Right atrium auricular region (tissue), 2 donors: ENCODE results near the gene MRGPRD. TPM values are rescaled to one million over a fixed set of nuclear protein-coding genes. Genes with fewer than 3 reads are reported as not detected.
A peak's percentile ranks its signal among the peaks of the same experiment; 100 is the strongest.

Source experiments
- DNase-seq: peaks from one replicate; pipeline ENCODE4 v3.0.0-alpha.2; 2019; ENCODE audit warnings: low spot score
- H3K27ac ChIP-seq, 2 donors: fragments of 200-600 bp; sonication (generic); 1 replicate in 1 of 2; 2 replicates in 1 of 2; pipeline ENCODE4 v1.5.1; 2016 to 2019
- H3K27me3 ChIP-seq, 2 donors: fragments of 200-600 bp; sonication (generic); one replicate each; pipeline versions ENCODE4 v1.5.1 to v1.6.0; 2017 to 2019
- H3K36me3 ChIP-seq: fragments of 200-600 bp; sonication (generic); one replicate; pipeline ENCODE4 v1.5.1; 2016
- H3K4me1 ChIP-seq, 2 donors: fragments of 200-600 bp; sonication (generic); one replicate each; pipeline versions ENCODE4 v1.5.1 to v1.6.0; 2017 to 2019
- H3K4me3 ChIP-seq, 2 donors: fragments of 200-600 bp; sonication (generic); 1 replicate in 1 of 2; 2 replicates in 1 of 2; pipeline ENCODE4 v1.5.1; 2017 to 2019; ENCODE audit warnings: mild to moderate bottlenecking in 1 of 2, moderate library complexity in 1 of 2
- H3K9me3 ChIP-seq, 2 donors: fragments of 200-600 bp; sonication (generic); one replicate each; pipeline ENCODE4 v1.5.1; 2019
- CTCF ChIP-seq, 2 donors: fragments of 200-600 bp; sonication (generic); IDR thresholded peaks; one replicate each; pipeline ENCODE4 v1.5.1; 2019; ENCODE audit warnings: antibody characterized with exemption in 2 of 2
- total RNA-seq, 2 donors: library from RNA; depleted of rRNA; stranded (reverse); fragments of >200 nt; gene quantifications; one replicate each; pipeline ENCODE4 v1.1.0, GENCODE V29; 2016

Gene MRGPRD
- total RNA-seq, 2 donors from 2014 or later, result not detected

DNA sequence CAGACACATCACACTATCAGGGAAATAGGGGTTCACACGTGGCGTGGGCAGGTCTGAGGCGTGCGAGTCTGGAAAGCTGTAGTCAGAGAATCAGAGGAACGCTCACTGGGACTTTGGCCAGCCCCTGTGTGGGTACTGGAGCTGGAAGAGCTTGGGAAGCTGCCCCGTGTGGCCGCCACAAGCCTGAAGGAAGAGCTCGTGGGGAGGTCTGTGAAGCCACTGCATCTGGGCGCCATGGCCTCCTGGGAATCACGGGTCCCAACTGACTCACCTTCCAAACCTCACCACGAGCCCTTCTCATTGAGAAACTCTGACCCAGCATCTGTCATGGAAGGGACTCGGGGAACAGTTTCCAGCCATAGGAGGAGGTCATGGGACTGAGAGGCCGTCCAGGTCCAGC lies 38.1 kb upstream of the MRGPRD start:
- DNase-seq, result no peak
- Histone ChIP-seq H3K27ac (no peak overlapping the region), H3K9me3 (no peaks in the 10 kb centered on the region), H3K4me1 (peaks cover 0 to 10% of the 10 kb centered on the region in 2 donors), H3K27me3 (no peaks in the 10 kb centered on the region), H3K36me3 (no peaks in the 10 kb centered on the region), H3K4me3 (no peak overlapping the region)
- TF ChIP-seq CTCF (IDR thresholded peaks at IDR 0.05), result no peak

DNA sequence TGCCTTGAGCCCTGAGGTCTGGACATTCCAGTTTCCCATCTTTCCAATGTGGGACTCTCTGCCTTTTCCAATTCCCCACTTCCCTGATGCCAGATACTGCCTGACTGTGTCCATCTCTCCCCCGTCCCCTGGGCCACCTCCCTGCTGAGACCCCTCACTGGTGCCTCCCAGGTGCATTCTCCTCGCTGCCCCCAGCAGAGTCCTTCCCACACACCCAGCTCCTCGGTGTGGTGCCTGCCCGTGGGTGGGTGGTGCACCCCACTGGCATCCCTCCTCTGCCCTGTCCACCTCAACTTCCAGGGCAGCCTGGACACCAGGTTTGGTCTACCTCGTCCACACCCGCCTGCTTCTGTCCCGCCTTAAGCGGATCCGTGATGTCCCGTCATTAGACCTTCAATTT lies 37.2 kb upstream of the MRGPRD start:
- TF ChIP-seq CTCF (IDR thresholded peaks at IDR 0.05), result no peak
- H3K27ac ChIP-seq, result no peak overlapping the region

GRCh38 chr11:69014898-69015549 lies 34.2 kb upstream of the MRGPRD start:
- peaks cover 0 to 42% of the 10 kb centered on the region in 2 donors for H3K4me1 ChIP-seq
- no peak overlapping the region for H3K4me3 ChIP-seq
- TF ChIP-seq CTCF (IDR thresholded peaks at IDR 0.05), result no peak
- DNase-seq, result no peak
- H3K27ac ChIP-seq, result peak overlapping the region; percentile 82 to 90
- H3K9me3 ChIP-seq, result no peaks in the 10 kb centered on the region
- no peaks in the 10 kb centered on the region for H3K36me3 ChIP-seq
- H3K27me3 ChIP-seq, result peaks cover 0 to 3% of the 10 kb centered on the region in 2 donors

More for the DNA sequence above, 37.2 kb upstream of the MRGPRD start:
- Histone ChIP-seq H3K27me3 (peaks cover 0 to 3% of the 10 kb centered on the region in 2 donors), H3K9me3 (no peaks in the 10 kb centered on the region), H3K4me1 (peaks cover 0 to 20% of the 10 kb centered on the region in 2 donors), H3K4me3 (no peak overlapping the region), H3K36me3 (no peaks in the 10 kb centered on the region)
- no peak for DNase-seq

GRCh38 chr11:69014084-69014851 lies 33.5 kb upstream of the MRGPRD start:
- no peak for TF ChIP-seq CTCF (IDR thresholded peaks at IDR 0.05)
- Histone ChIP-seq H3K4me3 (peak overlapping the region in 1 of 2 donors; percentile 56), H3K27ac (peak overlapping the region; percentile 82 to 90), H3K9me3 (no peaks in the 10 kb centered on the region), H3K27me3 (peaks cover 0 to 3% of the 10 kb centered on the region in 2 donors), H3K36me3 (no peaks in the 10 kb centered on the region), H3K4me1 (peaks cover 0 to 49% of the 10 kb centered on the region in 2 donors)
- DNase-seq, result no peak

- Histone ChIP-seq H3K27ac (peak within 1 kb of the TSS; percentile 82 to 90), H3K4me1 (peaks cover 0 to 59% of the 10 kb centered on the region in 2 donors), H3K27me3 (peaks cover 0 to 3% of the 10 kb centered on the region in 2 donors)
Measured at GRCh38 chr11:69013009-69013951, 32.5 kb upstream of the MRGPRD start, which contains the start of gene MRGPRF. TSS of gene MRGPRF (minus strand) at chr11:69013246. CDS start at chr11:69009901, 3,345 bp downstream.

More at GRCh38 chr11:69013009-69013951, 32.5 kb upstream of the MRGPRD start, which contains the start of gene MRGPRF:
- H3K36me3 ChIP-seq, result no peaks in the 10 kb centered on the region
- H3K9me3 ChIP-seq, result no peaks in the 10 kb centered on the region
- peak; percentile 22 to 54 for TF ChIP-seq CTCF (IDR thresholded peaks at IDR 0.05)
- peak; percentile 96 for DNase-seq
- H3K4me3 ChIP-seq, result peak within 1 kb of the TSS; percentile 45 to 56
